ENCODE results near the gene ARHGEF28. TPM values are rescaled to one million over a fixed set of nuclear protein-coding genes. Genes with fewer than 3 reads are reported as not detected.

The ARHGEF28 gene
- polyA plus RNA-seq, 1 experiment = 8.8 TPM

DNA sequence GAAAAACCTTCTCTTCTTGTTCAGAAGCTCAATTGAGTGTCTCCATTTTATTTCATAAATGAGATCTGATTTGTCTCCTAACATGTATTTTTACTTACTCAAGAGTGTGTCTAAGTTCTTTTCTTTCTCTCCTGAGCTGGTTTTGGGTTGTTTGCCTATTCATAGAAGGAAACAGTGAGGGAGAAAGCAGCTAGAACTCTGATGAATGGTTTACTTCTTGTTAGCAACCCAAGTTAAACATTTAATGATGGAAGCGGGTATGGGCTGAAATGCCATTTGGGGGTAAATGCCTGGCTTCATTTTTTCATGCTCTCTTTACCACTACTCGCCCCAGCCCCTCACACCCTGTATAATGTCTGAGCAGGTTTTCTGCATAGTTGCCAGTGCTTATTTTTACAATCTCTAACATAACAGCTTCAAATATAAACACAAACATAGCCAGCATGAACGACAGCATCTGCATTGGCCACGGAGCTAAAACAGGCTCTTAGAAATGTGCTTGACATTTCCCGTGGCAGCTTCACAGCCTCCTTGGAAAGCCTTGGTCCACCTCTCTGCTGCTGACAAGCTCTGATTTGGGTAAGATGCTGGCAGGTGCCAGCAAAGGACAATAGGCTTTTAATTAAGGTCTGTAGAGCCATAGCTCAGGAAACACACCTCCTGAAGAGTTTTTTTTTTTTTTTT, 321.1 kb downstream of the ARHGEF28 start:
- no peak for DNase-seq (ENCODE audit: low read depth, low spot score)
- ChIA-PET CTCF (interaction anchor here (0.6 to 1.7 kb wide), 5 partner anchors 8 to 702 kb away, joined by 3 to 11 read pairs (median 5); partner anchors contain the start of gene ENC1), POLR2A (interaction anchor here (1.2 kb wide), 1 partner anchor 9 kb away, joined by 5 read pairs; no protein-coding TSS in a partner anchor)
- Histone ChIP-seq H3K4me3 (ENCODE audit: low read depth, low read length) (no peak overlapping the region), H3K9me3 (ENCODE audit: control insufficient read depth, insufficient read depth, low read length) (peaks cover 3% of the 10 kb centered on the region; the same call in 1 of the 2 replicates), H3K27ac (ENCODE audit: low read depth, low read length) (no peak overlapping the region), H3K27me3 (ENCODE audit: control insufficient read depth, insufficient read depth, low read length) (no peaks in the 10 kb centered on the region)
- TF ChIP-seq, protein P1, sequence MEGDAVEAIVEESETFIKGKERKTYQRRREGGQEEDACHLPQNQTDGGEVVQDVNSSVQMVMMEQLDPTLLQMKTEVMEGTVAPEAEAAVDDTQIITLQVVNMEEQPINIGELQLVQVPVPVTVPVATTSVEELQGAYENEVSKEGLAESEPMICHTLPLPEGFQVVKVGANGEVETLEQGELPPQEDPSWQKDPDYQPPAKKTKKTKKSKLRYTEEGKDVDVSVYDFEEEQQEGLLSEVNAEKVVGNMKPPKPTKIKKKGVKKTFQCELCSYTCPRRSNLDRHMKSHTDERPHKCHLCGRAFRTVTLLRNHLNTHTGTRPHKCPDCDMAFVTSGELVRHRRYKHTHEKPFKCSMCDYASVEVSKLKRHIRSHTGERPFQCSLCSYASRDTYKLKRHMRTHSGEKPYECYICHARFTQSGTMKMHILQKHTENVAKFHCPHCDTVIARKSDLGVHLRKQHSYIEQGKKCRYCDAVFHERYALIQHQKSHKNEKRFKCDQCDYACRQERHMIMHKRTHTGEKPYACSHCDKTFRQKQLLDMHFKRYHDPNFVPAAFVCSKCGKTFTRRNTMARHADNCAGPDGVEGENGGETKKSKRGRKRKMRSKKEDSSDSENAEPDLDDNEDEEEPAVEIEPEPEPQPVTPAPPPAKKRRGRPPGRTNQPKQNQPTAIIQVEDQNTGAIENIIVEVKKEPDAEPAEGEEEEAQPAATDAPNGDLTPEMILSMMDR (IDR thresholded peaks at IDR 0.05; ENCODE audit: low read depth, low read length) = no peak

DNA sequence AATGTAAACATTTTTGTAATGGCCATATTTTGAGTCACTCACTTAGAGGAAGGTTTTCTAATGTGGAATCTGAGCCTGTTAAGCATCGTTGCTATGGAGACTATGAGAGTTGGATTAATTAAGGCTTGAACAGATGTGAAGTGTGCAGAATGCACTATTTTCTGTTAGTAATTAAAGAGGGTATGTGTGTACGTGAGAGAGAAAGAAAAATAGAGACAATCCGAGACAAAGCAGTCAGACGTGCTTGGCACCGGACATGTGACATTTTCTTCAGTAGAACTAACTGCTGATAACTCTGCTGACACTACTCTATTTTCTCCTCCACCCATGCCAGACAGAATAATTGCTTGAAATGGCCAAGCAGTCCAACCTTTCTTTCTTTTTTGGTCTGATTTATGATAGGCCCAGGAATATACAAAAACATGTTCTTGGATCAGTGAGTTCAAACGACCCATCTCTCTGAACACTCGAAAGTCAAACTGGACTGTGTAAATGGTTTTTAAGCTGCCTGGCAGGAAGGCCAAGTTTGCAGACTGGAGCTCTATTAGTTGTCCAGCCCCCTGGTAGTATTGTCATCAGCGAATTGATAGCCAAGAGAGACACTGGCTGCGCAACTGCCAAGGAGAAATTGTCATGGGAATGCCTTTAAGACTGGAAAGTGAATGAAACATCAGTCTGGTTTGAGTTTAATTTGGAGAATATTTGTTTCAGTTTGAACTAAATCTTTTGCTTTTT, 322.1 kb downstream of the ARHGEF28 start:
- H3K4me3 ChIP-seq (ENCODE audit: low read depth, low read length) = no peak overlapping the region
- H3K27ac ChIP-seq (ENCODE audit: low read depth, low read length) = no peak overlapping the region
- no peaks in the 10 kb centered on the region; the same call in 1 of the 2 replicates for H3K9me3 ChIP-seq (ENCODE audit: control insufficient read depth, insufficient read depth, low read length)
- no peak for DNase-seq (ENCODE audit: low read depth, low spot score)
- no peaks in the 10 kb centered on the region for H3K27me3 ChIP-seq (ENCODE audit: control insufficient read depth, insufficient read depth, low read length)
- TF ChIP-seq, protein P1 (IDR thresholded peaks at IDR 0.05; ENCODE audit: low read depth, low read length) = no peak
- POLR2A ChIA-PET = interaction anchor here (1.2 kb wide), 1 partner anchor 10 kb away, joined by 5 read pairs; no protein-coding TSS in a partner anchor
- CTCF ChIA-PET = interaction anchor here (1.3 to 1.7 kb wide), 2 partner anchors 46 to 701 kb away, joined by 4 to 11 read pairs; no protein-coding TSS in a partner anchor

DNA sequence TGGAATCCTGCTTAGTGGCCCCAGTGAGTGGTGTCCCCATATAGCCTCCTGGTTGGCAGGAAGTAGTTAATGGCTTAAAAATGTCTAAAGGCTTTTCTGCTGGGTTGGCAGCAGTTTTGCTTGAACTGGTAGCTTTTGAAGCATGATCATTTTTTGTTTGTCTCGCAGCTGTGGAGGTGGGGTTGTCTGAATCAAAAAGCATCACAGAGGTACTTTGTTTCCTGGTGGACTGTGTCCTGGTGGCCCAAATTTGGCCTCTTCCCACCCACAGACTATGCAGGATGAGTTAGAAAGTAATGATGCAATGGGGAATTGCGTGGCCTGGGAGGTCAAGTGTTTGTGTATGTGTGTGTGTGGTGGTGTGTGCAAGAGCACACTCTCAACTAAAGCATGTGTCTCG, 322.7 kb downstream of the ARHGEF28 start:
- CTCF ChIA-PET = no interaction called here

DNA sequence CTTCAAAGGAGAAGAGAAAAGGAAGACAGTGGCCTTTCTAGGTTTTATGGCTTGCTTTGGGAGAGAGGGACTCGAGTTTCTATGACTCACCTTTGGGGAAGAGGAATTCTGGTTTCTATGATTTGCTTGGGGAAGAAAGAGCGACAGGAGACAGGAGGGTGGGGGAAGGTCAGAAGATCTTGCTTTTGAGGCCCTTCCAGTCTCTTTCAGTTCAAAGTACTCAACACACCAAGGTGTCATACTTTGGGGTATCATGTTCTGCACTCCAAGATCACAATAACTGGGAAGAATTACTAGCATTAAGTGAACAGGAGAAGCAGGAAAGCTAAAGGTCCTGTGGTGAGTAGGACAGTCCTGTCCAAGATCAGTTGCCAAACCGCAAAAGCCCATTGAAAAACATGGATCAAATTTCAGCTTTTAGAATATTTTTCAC, 324.5 kb downstream of the ARHGEF28 start:
- Histone ChIP-seq H3K27me3 (ENCODE audit: control insufficient read depth, insufficient read depth, low read length) (no peaks in the 10 kb centered on the region), H3K4me3 (ENCODE audit: low read depth, low read length) (no peak overlapping the region), H3K27ac (ENCODE audit: low read depth, low read length) (no peak overlapping the region), H3K9me3 (ENCODE audit: control insufficient read depth, insufficient read depth, low read length) (no peaks in the 10 kb centered on the region)
- TF ChIP-seq, protein P1 (IDR thresholded peaks at IDR 0.05; ENCODE audit: low read depth, low read length) = no peak
- no peak for DNase-seq (ENCODE audit: low read depth, low spot score)
- ChIA-PET POLR2A (no interaction called here), CTCF (no interaction called here)

More for the DNA sequence above, 322.7 kb downstream of the ARHGEF28 start:
- Histone ChIP-seq H3K4me3 (ENCODE audit: low read depth, low read length) (no peak overlapping the region), H3K27ac (ENCODE audit: low read depth, low read length) (no peak overlapping the region), H3K9me3 (ENCODE audit: control insufficient read depth, insufficient read depth, low read length) (no peaks in the 10 kb centered on the region; the same call in 1 of the 2 replicates), H3K27me3 (ENCODE audit: control insufficient read depth, insufficient read depth, low read length) (no peaks in the 10 kb centered on the region)
- TF ChIP-seq, protein P1 (IDR thresholded peaks at IDR 0.05; ENCODE audit: low read depth, low read length) = no peak
- no peak for DNase-seq (ENCODE audit: low read depth, low spot score)
- POLR2A ChIA-PET = no interaction called here

Measured in AG04450 (cell line).